RWPE1 (cell line): Measurements from ENCODE around the gene USH1G.
"Not testable (repeated sequence)": the region's sequence is repeated elsewhere in the genome, so short reads cannot be mapped to it uniquely, and the experiment has no call there.

Experiments
- CTCF ChIA-PET: fragments of 350-600 bp; sonication (Branson Sonifier 250); formaldehyde crosslinking; extraction: SDS; loops from one replicate; lab custom pipeline; 2021; lab: Yijun Ruan, JAX
- POLR2A ChIA-PET: fragments of 400-600 bp; formaldehyde crosslinking; extraction: SDS; loops from one replicate; lab custom pipeline; 2020; ENCODE audit warnings: antibody characterized with exemption; ENCODE audit not compliant: low non-redundant PET; lab: Yijun Ruan, JAX
- DNase-seq: peaks from one replicate; pipeline ENCODE4 v3.0.0; 2012; ENCODE audit warnings: low spot score
- H3K27ac ChIP-seq: fragments of 450-650 bp; 2 replicates; pipeline ENCODE4 v1.5.1; 2017
- CTCF ChIP-seq: fragments of 450-650 bp; conservative IDR thresholded peaks from 2 replicates; pipeline ENCODE4 v1.5.1; 2017; ENCODE audit warnings: low read depth, mild to moderate bottlenecking

The USH1G gene

DNA sequence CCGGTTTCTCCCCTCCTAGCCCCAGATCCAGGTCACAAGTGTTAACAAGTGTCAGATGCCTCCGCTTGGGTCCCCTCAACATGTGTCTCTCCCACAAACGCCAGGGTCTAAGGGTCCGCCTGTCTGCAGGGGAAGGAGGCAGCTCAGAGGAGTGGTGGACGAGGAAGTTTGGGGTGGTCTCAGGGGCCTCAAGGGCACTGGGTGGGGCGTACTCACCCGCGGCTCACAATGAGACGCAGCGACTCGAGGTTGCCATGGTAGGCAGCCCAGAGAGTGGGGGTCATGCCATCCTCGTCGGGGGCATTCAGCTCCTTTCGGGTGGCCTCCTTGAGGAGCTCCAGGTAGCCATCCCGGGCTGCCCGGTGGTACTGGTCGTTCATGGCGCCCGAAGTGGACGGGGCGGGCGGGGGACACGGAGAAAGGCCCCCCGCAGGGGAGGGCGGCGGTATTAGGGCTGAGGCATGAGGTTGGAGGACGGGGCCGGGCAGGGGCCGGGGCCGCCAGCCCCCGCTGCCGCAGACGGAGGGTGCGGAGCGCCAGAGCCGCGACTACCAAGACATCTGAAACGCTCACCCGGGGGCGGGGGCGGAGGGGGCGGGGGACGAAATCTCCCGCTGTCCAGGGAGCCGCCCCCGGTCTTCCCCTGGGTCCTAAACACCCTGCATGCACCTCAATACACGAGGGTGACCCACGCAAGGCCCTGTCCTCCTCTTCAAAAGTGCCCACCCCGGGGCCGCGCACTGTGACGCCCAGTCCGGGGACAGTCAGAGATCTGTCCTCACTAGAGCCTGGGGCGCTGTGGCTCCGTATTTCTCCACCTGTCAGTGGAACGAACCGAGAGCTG, at the start of gene USH1G:
TSS of gene USH1G (minus strand) at position 562 of the 844 bp plus-strand sequence. CDS start at position 380, 182 bp downstream.
- H3K27ac ChIP-seq: peak within 1 kb of the TSS; percentile 76; the same call in 1 of the 2 replicates
- DNase-seq: peak; percentile 65
- TF ChIP-seq CTCF: no peak
- CTCF ChIA-PET: interaction anchor here (0.6 to 7.8 kb wide), 11 partner anchors 10 to 165 kb away, joined by 3 to 113 read pairs (median 3); partner anchors contain the start of genes MRPL58 and OTOP3
- POLR2A ChIA-PET: no interaction called here

DNA sequence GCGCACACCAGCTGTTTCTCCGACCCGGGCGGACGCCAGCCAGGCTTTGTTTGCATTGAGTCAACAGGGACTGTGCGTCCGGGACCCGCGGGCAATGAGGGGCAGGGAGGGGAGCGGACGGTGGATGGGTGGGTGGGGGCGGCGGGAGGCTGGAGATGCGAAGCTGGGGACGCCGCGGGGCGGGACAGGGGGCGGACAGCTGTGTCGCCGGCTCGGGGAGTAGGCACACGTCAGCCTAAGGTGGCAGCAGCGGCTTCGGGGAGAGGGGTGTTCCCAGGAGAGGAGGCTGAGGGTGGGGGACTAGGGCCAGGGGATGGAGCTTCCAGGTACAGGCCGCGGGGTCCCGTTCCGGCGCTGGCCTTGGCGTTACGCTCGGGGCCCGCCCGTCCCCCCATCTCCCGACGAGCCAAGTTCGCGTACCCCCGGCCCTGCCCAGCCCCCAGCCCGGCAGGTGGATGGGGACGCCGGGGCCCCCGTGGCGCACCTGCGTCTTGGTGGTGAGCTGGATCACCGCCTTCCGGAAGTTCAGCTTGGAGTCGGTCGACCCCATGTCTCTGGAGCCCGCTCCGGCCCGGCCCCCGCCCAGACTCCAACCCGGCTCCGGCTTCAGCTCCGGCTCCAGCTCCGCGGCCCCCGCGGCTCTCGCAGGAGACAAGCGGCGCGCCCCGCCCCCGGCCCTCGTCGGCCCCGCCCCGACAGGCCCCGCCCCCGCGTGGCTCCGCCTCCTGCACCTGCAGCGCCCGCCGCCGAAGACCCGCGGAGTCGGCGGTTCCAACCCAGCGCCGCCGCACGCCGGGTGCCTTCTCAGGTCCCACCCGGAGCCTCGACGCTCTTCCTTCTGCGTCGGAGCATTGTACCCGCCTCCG, 49.3 kb upstream of the USH1G start, which contains the start of gene HID1:
TSS of gene HID1 (minus strand) at position 653 of the 866 bp plus-strand sequence. CDS start at position 550, 103 bp downstream.
- DNase-seq: peak; percentile 69
- no peak within 1 kb of the TSS for H3K27ac ChIP-seq
- TF ChIP-seq CTCF: no peak
- ChIA-PET CTCF (interaction anchor here (2.1 kb wide), 1 partner anchor 11 kb away, joined by 19 read pairs; no protein-coding TSS in a partner anchor), POLR2A (interaction anchor here (0.6 kb wide), 1 partner anchor 17 kb away, joined by 3 read pairs; no protein-coding TSS in a partner anchor)

- H3K27ac ChIP-seq: no peak overlapping the region
- ChIA-PET POLR2A (interaction anchor here (0.6 kb wide), 1 partner anchor 18 kb away, joined by 3 read pairs; no protein-coding TSS in a partner anchor), CTCF (interaction anchor here (2.1 kb wide), 1 partner anchor 10 kb away, joined by 19 read pairs; no protein-coding TSS in a partner anchor)
- TF ChIP-seq CTCF: no peak
- DNase-seq: no peak
Measured at GRCh38 chr17:74971842-74972106, 48.7 kb upstream of the USH1G start.

DNA sequence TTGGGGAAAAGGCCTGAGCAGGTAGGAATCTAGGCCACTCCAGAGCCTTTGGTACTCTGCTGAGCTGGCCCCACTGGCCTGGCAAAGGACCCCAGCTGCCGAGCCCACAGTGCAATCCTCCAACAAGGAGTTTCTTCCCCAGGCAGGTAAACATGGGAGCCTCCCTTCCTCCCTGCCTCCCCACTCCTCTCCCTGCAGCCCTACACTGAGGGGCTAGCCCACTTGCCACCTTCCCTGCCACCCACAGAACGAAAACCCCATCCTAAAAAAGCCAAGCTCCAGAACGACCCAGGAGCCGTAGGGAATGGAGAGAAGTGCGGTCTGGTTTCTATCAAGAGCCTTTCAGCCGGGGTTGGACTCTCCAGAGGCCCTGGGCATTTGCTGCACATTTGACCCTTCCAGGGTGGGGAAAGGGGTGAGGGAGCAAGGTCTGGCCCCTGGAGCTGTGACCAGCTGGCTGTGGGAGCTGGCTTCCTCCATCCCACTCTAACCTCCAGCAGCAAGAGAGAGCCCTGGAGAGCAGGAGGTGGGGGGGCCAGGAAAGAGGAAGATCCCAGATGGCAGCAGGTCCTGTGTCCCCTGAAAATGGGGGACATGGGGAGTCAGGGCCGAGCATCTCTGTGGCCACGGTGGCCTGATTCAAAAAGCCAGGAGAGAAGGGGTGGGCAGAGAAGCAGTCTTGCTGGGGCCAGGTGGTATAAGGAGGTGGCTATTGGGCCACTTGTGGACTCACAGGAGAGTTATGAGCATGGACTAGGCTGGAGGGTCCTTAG, 48.2 kb upstream of the USH1G start:
- no peak overlapping the region; the same call in 1 of the 2 replicates for H3K27ac ChIP-seq
- DNase-seq: no peak
- ChIA-PET POLR2A (no interaction called here), CTCF (interaction anchor here (0.6 to 2.1 kb wide), 2 partner anchors 10 to 24 kb away, joined by 3 to 19 read pairs; no protein-coding TSS in a partner anchor)
- TF ChIP-seq CTCF: no peak

DNA sequence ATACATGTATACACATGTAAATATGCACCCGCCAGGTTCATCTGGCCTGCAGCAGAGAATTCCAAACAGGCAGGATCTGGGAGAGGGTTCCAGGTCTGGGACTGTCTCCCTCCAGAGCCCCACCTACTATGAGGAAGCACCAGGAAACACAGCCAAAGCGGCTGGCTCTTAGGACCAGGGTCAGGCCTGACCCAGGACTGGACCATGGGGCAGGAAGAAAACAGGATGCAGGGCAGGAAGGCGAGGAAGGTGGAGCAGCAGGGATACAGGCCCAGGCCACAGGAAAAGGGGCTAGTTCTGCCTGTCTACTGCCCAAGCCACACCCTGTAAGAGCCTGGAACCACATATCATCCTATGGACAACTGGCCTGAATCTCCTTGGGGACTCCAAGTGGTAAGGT, 47.3 kb upstream of the USH1G start:
- ChIA-PET POLR2A (no interaction called here), CTCF (interaction anchor here (0.6 kb wide), 1 partner anchor 25 kb away, joined by 3 read pairs; no protein-coding TSS in a partner anchor)
- no peak for DNase-seq
- no peak for TF ChIP-seq CTCF
- H3K27ac ChIP-seq: no peak overlapping the region; the same call in 1 of the 2 replicates

DNA sequence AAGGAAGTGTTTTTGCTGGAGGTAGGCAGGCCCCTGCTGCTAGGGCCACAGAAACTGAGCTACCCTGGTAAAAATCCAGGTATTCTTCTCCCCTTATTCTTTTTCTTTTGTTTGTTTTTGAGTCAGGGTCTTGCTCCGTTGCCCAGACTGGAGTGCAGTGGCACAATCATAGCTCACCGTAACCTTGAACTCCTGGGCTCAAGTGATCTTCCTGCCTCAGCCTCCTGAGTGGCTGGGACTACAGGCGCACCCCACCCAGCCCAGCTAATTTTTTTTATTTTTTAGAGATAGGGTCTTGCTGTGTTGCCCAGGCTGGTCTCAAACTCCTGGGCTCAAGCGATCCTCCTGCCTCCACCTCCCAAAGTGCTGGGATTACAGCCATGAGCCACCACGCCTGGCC, 46.4 kb upstream of the USH1G start:
- DNase-seq, CTCF ChIA-PET, POLR2A ChIA-PET, H3K27ac ChIP-seq: not testable (repeated sequence)
